ENCODE measurements around the gene UQCC5. TPM values are rescaled to one million over a fixed set of nuclear protein-coding genes. Genes with fewer than 3 reads are reported as not detected.

The UQCC5 gene
- total and polyA plus RNA-seq, 4 donors: 3.3 to 39.9 (median 6.8) TPM

DNA sequence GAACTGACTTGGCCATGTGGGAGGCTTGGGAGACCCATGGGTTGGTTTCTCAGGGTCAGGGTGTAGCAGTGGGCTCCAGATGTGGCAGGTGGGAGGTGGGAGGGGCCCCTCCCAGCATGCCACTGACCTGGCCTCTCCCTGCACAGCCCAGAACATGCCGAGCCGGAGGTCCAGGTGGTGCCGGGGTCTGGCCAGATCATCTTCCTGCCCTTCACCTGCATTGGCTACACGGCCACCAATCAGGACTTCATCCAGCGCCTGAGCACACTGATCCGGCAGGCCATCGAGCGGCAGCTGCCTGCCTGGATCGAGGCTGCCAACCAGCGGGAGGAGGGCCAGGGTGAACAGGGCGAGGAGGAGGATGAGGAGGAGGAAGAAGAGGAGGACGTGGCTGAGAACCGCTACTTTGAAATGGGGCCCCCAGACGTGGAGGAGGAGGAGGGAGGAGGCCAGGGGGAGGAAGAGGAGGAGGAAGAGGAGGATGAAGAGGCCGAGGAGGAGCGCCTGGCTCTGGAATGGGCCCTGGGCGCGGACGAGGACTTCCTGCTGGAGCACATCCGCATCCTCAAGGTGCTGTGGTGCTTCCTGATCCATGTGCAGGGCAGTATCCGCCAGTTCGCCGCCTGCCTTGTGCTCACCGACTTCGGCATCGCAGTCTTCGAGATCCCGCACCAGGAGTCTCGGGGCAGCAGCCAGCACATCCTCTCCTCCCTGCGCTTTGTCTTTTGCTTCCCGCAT, 49.2 kb upstream of the UQCC5 start:
- H3K9ac ChIP-seq (ENCODE audit: low read depth in 1 of 2, low read length in 2 of 2): no peak overlapping the region
- H3K36me3 ChIP-seq (ENCODE audit: control insufficient read depth in 4 of 4, insufficient read depth in 3 of 4, low read depth in 1 of 4, low read length in 3 of 4): peaks cover 15 to 65% (median 36%) of the 10 kb centered on the region in 4 donors
- H3K27me3 ChIP-seq (ENCODE audit: control insufficient read depth in 4 of 4, insufficient read depth in 4 of 4, low read length in 3 of 4): no peaks in the 10 kb centered on the region
- H3K4me1 ChIP-seq (ENCODE audit: control insufficient read depth in 4 of 4, insufficient read depth in 4 of 4, low read length in 3 of 4): peaks cover 0 to 12% (median 2%) of the 10 kb centered on the region in 4 donors
- TF ChIP-seq FOXA1 (IDR thresholded peaks at IDR 0.05) (no peak), HNF4G (IDR thresholded peaks at IDR 0.05) (no peak), FOXA2 (IDR thresholded peaks at IDR 0.05) (no peak), REST (IDR thresholded peaks at IDR 0.05) (no peak), NR2F2 (IDR thresholded peaks at IDR 0.05) (no peak), TAF1 (conservative IDR thresholded peaks at IDR 0.05) (no peak), HNF4A (conservative IDR thresholded peaks at IDR 0.05) (no peak), RXRA (IDR thresholded peaks at IDR 0.05) (no peak), RAD21 (IDR thresholded peaks at IDR 0.05) (no peak), YY1 (IDR thresholded peaks at IDR 0.05) (no peak)
- TF ChIP-seq, protein P1, sequence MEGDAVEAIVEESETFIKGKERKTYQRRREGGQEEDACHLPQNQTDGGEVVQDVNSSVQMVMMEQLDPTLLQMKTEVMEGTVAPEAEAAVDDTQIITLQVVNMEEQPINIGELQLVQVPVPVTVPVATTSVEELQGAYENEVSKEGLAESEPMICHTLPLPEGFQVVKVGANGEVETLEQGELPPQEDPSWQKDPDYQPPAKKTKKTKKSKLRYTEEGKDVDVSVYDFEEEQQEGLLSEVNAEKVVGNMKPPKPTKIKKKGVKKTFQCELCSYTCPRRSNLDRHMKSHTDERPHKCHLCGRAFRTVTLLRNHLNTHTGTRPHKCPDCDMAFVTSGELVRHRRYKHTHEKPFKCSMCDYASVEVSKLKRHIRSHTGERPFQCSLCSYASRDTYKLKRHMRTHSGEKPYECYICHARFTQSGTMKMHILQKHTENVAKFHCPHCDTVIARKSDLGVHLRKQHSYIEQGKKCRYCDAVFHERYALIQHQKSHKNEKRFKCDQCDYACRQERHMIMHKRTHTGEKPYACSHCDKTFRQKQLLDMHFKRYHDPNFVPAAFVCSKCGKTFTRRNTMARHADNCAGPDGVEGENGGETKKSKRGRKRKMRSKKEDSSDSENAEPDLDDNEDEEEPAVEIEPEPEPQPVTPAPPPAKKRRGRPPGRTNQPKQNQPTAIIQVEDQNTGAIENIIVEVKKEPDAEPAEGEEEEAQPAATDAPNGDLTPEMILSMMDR (IDR thresholded peaks at IDR 0.05; ENCODE audit: low read depth, low read length, missing input control): no peak
- no peak overlapping the region for H3K27ac ChIP-seq (ENCODE audit: low read depth in 1 of 2, low read length in 2 of 2)
- DNase-seq (ENCODE audit: low spot score): no peak
- 93% methylated on average over 31 of the region's 31 CpGs for WGBS
- H3K9me3 ChIP-seq (ENCODE audit: control insufficient read depth in 4 of 4, low read length in 3 of 4): no peaks in the 10 kb centered on the region
- no peak overlapping the region for H3K4me3 ChIP-seq (ENCODE audit: low read depth in 1 of 3, low read length in 3 of 3)

DNA sequence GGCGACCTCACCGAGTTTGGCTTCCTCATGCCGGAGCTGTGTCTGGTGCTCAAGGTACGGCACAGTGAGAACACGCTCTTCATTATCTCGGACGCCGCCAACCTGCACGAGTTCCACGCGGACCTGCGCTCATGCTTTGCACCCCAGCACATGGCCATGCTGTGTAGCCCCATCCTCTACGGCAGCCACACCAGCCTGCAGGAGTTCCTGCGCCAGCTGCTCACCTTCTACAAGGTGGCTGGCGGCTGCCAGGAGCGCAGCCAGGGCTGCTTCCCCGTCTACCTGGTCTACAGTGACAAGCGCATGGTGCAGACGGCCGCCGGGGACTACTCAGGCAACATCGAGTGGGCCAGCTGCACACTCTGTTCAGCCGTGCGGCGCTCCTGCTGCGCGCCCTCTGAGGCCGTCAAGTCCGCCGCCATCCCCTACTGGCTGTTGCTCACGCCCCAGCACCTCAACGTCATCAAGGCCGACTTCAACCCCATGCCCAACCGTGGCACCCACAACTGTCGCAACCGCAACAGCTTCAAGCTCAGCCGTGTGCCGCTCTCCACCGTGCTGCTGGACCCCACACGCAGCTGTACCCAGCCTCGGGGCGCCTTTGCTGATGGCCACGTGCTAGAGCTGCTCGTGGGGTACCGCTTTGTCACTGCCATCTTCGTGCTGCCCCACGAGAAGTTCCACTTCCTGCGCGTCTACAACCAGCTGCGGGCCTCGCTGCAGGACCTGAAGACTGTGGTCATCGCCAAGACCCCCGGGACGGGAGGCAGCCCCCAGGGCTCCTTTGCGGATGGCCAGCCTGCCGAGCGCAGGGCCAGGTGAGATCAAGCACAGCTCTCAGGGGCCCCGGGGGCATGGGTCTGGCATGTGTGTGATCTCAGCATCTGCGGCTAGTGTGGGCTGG, 48.4 kb upstream of the UQCC5 start:
- Histone ChIP-seq H3K36me3 (ENCODE audit: control insufficient read depth in 4 of 4, insufficient read depth in 3 of 4, low read depth in 1 of 4, low read length in 3 of 4) (peaks cover 16 to 64% (median 38%) of the 10 kb centered on the region in 4 donors), H3K9ac (ENCODE audit: low read depth in 1 of 2, low read length in 2 of 2) (no peak overlapping the region), H3K27me3 (ENCODE audit: control insufficient read depth in 4 of 4, insufficient read depth in 4 of 4, low read length in 3 of 4) (no peaks in the 10 kb centered on the region), H3K9me3 (ENCODE audit: control insufficient read depth in 4 of 4, low read length in 3 of 4) (no peaks in the 10 kb centered on the region), H3K4me1 (ENCODE audit: control insufficient read depth in 4 of 4, insufficient read depth in 4 of 4, low read length in 3 of 4) (peaks cover 0 to 15% (median 2%) of the 10 kb centered on the region in 4 donors), H3K27ac (ENCODE audit: low read depth in 1 of 2, low read length in 2 of 2) (no peak overlapping the region), H3K4me3 (ENCODE audit: low read depth in 1 of 3, low read length in 3 of 3) (no peak overlapping the region)
- TF ChIP-seq, protein P2, sequence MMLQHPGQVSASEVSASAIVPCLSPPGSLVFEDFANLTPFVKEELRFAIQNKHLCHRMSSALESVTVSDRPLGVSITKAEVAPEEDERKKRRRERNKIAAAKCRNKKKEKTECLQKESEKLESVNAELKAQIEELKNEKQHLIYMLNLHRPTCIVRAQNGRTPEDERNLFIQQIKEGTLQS (IDR thresholded peaks at IDR 0.05): no peak
- TF ChIP-seq SP1 (IDR thresholded peaks at IDR 0.05) (no peak), YY1 (IDR thresholded peaks at IDR 0.05) (no peak)
- TF ChIP-seq, protein P3, sequence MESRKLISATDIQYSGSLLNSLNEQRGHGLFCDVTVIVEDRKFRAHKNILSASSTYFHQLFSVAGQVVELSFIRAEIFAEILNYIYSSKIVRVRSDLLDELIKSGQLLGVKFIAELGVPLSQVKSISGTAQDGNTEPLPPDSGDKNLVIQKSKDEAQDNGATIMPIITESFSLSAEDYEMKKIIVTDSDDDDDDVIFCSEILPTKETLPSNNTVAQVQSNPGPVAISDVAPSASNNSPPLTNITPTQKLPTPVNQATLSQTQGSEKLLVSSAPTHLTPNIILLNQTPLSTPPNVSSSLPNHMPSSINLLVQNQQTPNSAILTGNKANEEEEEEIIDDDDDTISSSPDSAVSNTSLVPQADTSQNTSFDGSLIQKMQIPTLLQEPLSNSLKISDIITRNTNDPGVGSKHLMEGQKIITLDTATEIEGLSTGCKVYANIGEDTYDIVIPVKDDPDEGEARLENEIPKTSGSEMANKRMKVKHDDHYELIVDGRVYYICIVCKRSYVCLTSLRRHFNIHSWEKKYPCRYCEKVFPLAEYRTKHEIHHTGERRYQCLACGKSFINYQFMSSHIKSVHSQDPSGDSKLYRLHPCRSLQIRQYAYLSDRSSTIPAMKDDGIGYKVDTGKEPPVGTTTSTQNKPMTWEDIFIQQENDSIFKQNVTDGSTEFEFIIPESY (IDR thresholded peaks at IDR 0.05): no peak
- WGBS: 97% methylated on average over 59 of the region's 59 CpGs
- no peak for DNase-seq (ENCODE audit: low spot score)

All from liver (tissue), 9 donors.